ENCODE results near the gene MT1G. TPM values are rescaled to one million over a fixed set of nuclear protein-coding genes. Genes with fewer than 3 reads are reported as not detected.

Gene MT1G
- polyA plus RNA-seq, 1 of the 3 experiments (the other 2 are of a cell fraction), result 1.2 TPM

DNA sequence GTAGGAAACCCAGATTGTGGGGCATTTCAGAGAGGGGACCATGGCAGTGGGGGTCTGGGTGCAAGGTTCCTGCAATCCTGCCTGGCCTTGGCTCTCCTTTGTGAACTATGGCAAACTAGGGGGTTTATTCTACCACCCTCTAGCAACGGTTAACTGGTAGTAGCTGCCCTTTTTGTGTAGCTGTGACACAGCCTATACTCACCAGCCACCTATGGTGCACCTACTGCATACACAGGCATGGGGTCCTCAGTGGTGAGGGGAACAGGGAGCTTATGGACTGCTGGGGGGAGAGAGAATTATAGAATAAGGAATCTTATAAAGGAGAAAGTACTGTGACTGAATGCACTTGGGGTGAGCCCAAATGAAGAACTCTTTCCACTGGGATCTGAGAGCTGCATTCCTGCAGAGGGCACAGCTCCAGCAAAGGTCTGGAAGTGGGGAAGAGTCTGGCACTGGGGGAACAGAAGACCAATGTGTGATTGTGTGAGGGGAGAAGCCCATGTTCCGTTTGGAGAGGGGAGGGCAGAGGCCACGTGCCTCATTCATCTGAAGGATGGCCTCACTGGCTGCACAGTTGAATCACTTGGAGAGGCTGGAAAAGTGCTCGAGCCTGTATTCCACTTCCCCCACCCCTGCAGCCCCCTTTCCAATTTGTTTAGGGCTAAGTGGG, 16.5 kb upstream of the MT1G start:
- peaks cover 9% of the 10 kb centered on the region; the same call in 1 of the 2 replicates for H3K79me2 ChIP-seq (ENCODE audit: insufficient read depth)
- H3K27me3 ChIP-seq (ENCODE audit: insufficient read depth), result no peaks in the 10 kb centered on the region
- H2AFZ ChIP-seq (ENCODE audit: low read depth), result no peak overlapping the region
- no peaks in the 10 kb centered on the region for H3K9me2 ChIP-seq
- TF ChIP-seq CHD2 (IDR thresholded peaks at IDR 0.05; ENCODE audit: low read length, partially characterized antibody) (no peak), RCOR1 (IDR thresholded peaks at IDR 0.05; ENCODE audit: low read length) (no peak), FOXM1 (IDR thresholded peaks at IDR 0.05; ENCODE audit: low read depth) (no peak), RFX5 (IDR thresholded peaks at IDR 0.05; ENCODE audit: low read length) (no peak), SIN3A (IDR thresholded peaks at IDR 0.05; ENCODE audit: borderline replicate concordance, low read depth, low read length) (no peak), TCF12 (IDR thresholded peaks at IDR 0.05) (no peak), MEF2A (IDR thresholded peaks at IDR 0.05; ENCODE audit: borderline replicate concordance, low read depth) (no peak), USF2 (IDR thresholded peaks at IDR 0.05; ENCODE audit: borderline replicate concordance, low read depth, low read length) (no peak), GATA2 (CRISPR knock-in tag; IDR thresholded peaks at IDR 0.05) (no peak), JUND (IDR thresholded peaks at IDR 0.05) (no peak), FOSL2 (IDR thresholded peaks at IDR 0.05; ENCODE audit: borderline replicate concordance, low read depth) (no peak), YY1 (IDR thresholded peaks at IDR 0.05; ENCODE audit: low read depth) (no peak), ELF1 (IDR thresholded peaks at IDR 0.05) (no peak), NRF1 (IDR thresholded peaks at IDR 0.05; ENCODE audit: low read depth, low read length) (no peak), PBX3 (IDR thresholded peaks at IDR 0.05) (no peak), TEAD4 (IDR thresholded peaks at IDR 0.05; ENCODE audit: borderline replicate concordance, insufficient read depth) (no peak), NFIC (IDR thresholded peaks at IDR 0.05; ENCODE audit: borderline replicate concordance) (no peak)
- TF ChIP-seq, protein P1, sequence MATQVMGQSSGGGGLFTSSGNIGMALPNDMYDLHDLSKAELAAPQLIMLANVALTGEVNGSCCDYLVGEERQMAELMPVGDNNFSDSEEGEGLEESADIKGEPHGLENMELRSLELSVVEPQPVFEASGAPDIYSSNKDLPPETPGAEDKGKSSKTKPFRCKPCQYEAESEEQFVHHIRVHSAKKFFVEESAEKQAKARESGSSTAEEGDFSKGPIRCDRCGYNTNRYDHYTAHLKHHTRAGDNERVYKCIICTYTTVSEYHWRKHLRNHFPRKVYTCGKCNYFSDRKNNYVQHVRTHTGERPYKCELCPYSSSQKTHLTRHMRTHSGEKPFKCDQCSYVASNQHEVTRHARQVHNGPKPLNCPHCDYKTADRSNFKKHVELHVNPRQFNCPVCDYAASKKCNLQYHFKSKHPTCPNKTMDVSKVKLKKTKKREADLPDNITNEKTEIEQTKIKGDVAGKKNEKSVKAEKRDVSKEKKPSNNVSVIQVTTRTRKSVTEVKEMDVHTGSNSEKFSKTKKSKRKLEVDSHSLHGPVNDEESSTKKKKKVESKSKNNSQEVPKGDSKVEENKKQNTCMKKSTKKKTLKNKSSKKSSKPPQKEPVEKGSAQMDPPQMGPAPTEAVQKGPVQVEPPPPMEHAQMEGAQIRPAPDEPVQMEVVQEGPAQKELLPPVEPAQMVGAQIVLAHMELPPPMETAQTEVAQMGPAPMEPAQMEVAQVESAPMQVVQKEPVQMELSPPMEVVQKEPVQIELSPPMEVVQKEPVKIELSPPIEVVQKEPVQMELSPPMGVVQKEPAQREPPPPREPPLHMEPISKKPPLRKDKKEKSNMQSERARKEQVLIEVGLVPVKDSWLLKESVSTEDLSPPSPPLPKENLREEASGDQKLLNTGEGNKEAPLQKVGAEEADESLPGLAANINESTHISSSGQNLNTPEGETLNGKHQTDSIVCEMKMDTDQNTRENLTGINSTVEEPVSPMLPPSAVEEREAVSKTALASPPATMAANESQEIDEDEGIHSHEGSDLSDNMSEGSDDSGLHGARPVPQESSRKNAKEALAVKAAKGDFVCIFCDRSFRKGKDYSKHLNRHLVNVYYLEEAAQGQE (IDR thresholded peaks at IDR 0.05; ENCODE audit: low read depth, low read length), result no peak
- H3K9ac ChIP-seq, result no peak overlapping the region
- H3K27ac ChIP-seq (ENCODE audit: low read depth in 2 of 2, low read length in 1 of 2), result no peak overlapping the region
- H3K4me1 ChIP-seq (ENCODE audit: control insufficient read depth in 1 of 2, insufficient read depth in 2 of 2, low read depth in 1 of 2, low read length in 1 of 2), result peaks cover 0 to 26% of the 10 kb centered on the region in 2 experiments; a peak in 2 of 4 replicates
- peak overlapping the region; percentile 93; the same call in 1 of the 2 replicates for H3K4me2 ChIP-seq
- no peak overlapping the region for H3K4me3 ChIP-seq (ENCODE audit: low read depth in 2 of 2, low read length in 1 of 2)
- no peaks in the 10 kb centered on the region for H3K9me3 ChIP-seq
- no peaks in the 10 kb centered on the region for H4K20me1 ChIP-seq (ENCODE audit: insufficient read depth)
- DNase-seq, result no peak
- CTCF ChIA-PET, result interaction anchor here (0.9 to 6.1 kb wide), 5 partner anchors 10 to 83 kb away, joined by 3 to 41 read pairs (median 6); no protein-coding TSS in a partner anchor
- no peaks in the 10 kb centered on the region for H3K36me3 ChIP-seq (replicated peaks in 1 of 2; ENCODE audit: control insufficient read depth in 1 of 2, insufficient read depth in 2 of 2, low read length in 1 of 2)
- WGBS (ENCODE audit: low lambda C conversion rate), result 67% methylated on average over 2 of the region's 4 CpGs
- H3F3A ChIP-seq (replicated peaks; ENCODE audit: insufficient read depth), result no peaks in the 10 kb centered on the region
- POLR2A ChIA-PET, result no interaction called here

All from SK-N-SH (cell line).